ENCODE measurements around the gene SARDH.

Gene SARDH

GRCh38 chr9:133657120-133657661, 81.0 kb downstream of the SARDH start:
- H3K4me3 ChIP-seq (ENCODE audit: low read depth in 1 of 2, low read length in 2 of 2): no peak overlapping the region
- no peak overlapping the region for H3K27ac ChIP-seq (ENCODE audit: low read length)
- peaks cover 35% of the 10 kb centered on the region for H3K27me3 ChIP-seq (ENCODE audit: low read depth, low read length)
- H3K4me1 ChIP-seq (ENCODE audit: control insufficient read depth in 1 of 2, insufficient read depth in 2 of 2, low read length in 2 of 2): peaks cover 5 to 16% of the 10 kb centered on the region in 2 donors
- no peaks in the 10 kb centered on the region for H3K36me3 ChIP-seq (ENCODE audit: control insufficient read depth in 1 of 2, insufficient read depth in 2 of 2, low read length in 2 of 2)
- H3K9me3 ChIP-seq (ENCODE audit: control insufficient read depth in 1 of 2, low read length in 2 of 2): no peaks in the 10 kb centered on the region

DNA sequence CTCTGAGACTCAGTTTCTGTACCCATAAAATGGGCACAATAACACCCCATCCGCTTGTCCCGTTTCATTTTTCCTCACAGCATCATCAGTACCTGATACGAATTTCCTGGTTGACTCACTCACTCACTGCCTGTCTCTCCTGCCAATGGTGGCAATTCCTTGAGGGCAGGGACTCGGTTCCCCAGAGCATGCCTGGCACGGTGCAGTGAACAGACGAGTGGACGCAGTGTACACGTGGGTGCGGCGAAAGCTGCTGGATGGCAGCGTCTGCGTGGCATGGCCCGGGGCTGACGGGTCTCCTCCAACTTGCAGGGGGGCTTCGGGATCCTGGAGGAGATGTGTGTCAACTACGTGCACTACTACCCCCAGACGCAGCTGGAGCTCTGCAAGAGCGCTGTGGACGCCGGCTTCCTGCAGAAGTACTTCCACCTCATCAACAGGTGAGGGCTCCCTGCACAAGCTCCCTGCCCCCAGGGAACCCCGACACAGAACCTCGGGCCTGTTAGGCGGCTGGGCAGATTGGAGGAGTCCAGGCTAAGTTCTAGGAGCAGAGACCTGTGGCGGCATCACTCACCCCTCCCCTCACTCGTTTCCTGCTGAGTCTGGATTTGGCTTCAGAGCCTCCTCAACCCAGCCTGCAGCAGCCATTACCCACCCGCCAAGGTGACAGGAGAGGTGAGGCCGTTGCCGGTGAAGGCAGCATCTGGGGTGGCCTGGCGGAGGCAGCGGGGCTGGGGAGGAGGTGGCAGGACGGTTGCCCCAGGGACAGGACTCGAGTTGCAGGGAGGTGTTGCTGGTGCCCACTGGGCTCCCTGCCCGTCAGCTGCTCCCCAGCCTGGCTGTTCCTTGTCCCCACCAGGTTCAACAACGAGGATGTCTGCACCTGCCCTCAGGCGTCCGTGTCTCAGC, 81.7 kb downstream of the SARDH start:
- Histone ChIP-seq H3K4me1 (ENCODE audit: control insufficient read depth in 1 of 2, insufficient read depth in 2 of 2, low read length in 2 of 2) (peaks cover 5 to 16% of the 10 kb centered on the region in 2 donors), H3K9me3 (ENCODE audit: control insufficient read depth in 1 of 2, low read length in 2 of 2) (no peaks in the 10 kb centered on the region), H3K4me3 (ENCODE audit: low read depth in 1 of 2, low read length in 2 of 2) (no peak overlapping the region), H3K27ac (ENCODE audit: low read length) (no peak overlapping the region), H3K36me3 (ENCODE audit: control insufficient read depth in 1 of 2, insufficient read depth in 2 of 2, low read length in 2 of 2) (no peaks in the 10 kb centered on the region), H3K27me3 (ENCODE audit: low read depth, low read length) (peaks cover 35% of the 10 kb centered on the region)

DNA sequence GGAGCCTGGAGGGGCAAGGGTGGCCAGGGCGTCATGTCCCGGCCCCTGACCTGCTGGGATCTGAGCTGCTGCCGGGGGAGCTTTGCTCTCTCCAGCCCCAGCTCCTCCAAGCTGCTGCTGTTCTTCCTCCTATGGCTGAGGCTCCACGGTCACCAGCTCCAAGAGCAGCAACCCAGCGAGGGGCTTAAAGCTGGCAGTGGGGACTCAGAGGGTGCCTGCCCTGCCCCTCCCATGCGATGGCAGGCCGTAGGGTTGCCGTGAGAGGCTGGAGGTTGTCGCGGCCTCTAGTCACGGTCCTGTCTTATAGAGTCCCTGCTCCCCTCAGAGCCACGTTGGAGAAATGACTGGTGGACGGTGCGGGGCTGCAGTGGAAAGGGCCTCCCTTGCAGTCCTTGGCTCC, 82.5 kb downstream of the SARDH start:
- Histone ChIP-seq H3K36me3 (ENCODE audit: control insufficient read depth in 1 of 2, insufficient read depth in 2 of 2, low read length in 2 of 2) (no peaks in the 10 kb centered on the region), H3K4me1 (ENCODE audit: control insufficient read depth in 1 of 2, insufficient read depth in 2 of 2, low read length in 2 of 2) (peaks cover 5 to 16% of the 10 kb centered on the region in 2 donors), H3K4me3 (ENCODE audit: low read depth in 1 of 2, low read length in 2 of 2) (no peak overlapping the region), H3K27me3 (ENCODE audit: low read depth, low read length) (peaks cover 35% of the 10 kb centered on the region), H3K27ac (ENCODE audit: low read length) (no peak overlapping the region), H3K9me3 (ENCODE audit: control insufficient read depth in 1 of 2, low read length in 2 of 2) (no peaks in the 10 kb centered on the region)

DNA sequence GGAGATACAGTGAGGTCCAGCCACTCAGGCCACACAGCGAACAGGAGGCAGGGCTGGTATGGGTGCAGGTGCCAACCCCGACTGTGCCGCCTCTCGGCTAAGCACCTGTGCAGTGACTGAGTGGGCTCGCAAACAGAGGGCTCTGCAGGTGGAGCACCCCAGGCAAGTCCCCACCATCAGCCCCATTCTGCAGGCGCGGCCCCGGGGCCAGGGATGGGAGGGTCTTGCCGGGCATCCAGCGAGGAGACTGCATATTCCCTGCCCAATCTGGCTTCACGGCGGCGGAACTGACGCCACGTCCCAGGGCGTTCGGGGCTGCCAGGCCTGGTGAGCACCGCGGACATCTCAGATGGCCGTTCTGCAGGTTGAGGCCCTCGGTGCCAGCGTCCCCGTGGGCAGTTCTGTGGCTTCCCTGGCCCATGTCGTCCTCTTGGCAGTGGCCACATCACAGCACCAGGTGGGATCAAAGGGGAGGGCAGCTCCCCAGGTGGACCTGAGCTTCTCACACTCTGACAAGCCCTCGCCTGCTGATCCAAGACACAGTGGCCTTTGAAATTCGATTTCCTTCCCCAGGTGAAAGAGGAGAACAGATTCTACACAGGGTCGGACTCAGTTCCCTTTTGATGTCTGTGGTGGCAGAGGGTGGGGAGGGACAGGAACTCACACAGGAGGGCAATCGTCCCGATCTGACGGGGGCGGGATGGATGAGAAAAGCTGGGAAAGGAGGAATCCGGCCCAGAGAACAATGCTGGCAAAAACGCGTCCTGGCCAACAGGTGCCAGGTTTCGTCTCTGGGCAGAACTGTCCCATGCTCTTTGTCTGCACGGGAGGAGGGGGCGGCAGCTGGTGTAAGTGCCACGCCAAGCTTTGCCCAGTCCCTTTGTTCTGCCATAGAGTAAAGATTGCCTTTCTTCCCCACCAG, 83.2 kb downstream of the SARDH start:
- Histone ChIP-seq H3K9me3 (ENCODE audit: control insufficient read depth in 1 of 2, low read length in 2 of 2) (no peaks in the 10 kb centered on the region), H3K4me1 (ENCODE audit: control insufficient read depth in 1 of 2, insufficient read depth in 2 of 2, low read length in 2 of 2) (peaks cover 5 to 16% of the 10 kb centered on the region in 2 donors), H3K36me3 (ENCODE audit: control insufficient read depth in 1 of 2, insufficient read depth in 2 of 2, low read length in 2 of 2) (no peaks in the 10 kb centered on the region), H3K27ac (ENCODE audit: low read length) (no peak overlapping the region), H3K4me3 (ENCODE audit: low read depth in 1 of 2, low read length in 2 of 2) (no peak overlapping the region), H3K27me3 (ENCODE audit: low read depth, low read length) (peaks cover 32% of the 10 kb centered on the region)

GRCh38 chr9:133653638-133654037, 84.5 kb downstream of the SARDH start:
- no peaks in the 10 kb centered on the region for H3K36me3 ChIP-seq (ENCODE audit: control insufficient read depth in 1 of 2, insufficient read depth in 2 of 2, low read length in 2 of 2)
- peaks cover 23% of the 10 kb centered on the region for H3K27me3 ChIP-seq (ENCODE audit: low read depth, low read length)
- H3K9me3 ChIP-seq (ENCODE audit: control insufficient read depth in 1 of 2, low read length in 2 of 2): no peaks in the 10 kb centered on the region
- H3K27ac ChIP-seq (ENCODE audit: low read length): no peak overlapping the region
- H3K4me1 ChIP-seq (ENCODE audit: control insufficient read depth in 1 of 2, insufficient read depth in 2 of 2, low read length in 2 of 2): peaks cover 5 to 8% of the 10 kb centered on the region in 2 donors
- H3K4me3 ChIP-seq (ENCODE audit: low read depth in 1 of 2, low read length in 2 of 2): no peak overlapping the region

GRCh38 chr9:133650026-133650425, 88.1 kb downstream of the SARDH start:
- H3K9me3 ChIP-seq (ENCODE audit: control insufficient read depth in 1 of 2, low read length in 2 of 2): no peaks in the 10 kb centered on the region
- H3K36me3 ChIP-seq (ENCODE audit: control insufficient read depth in 1 of 2, insufficient read depth in 2 of 2, low read length in 2 of 2): no peaks in the 10 kb centered on the region
- H3K27ac ChIP-seq (ENCODE audit: low read length): no peak overlapping the region
- peaks cover 5% of the 10 kb centered on the region for H3K27me3 ChIP-seq (ENCODE audit: low read depth, low read length)
- no peak overlapping the region for H3K4me3 ChIP-seq (ENCODE audit: low read depth in 1 of 2, low read length in 2 of 2)
- H3K4me1 ChIP-seq (ENCODE audit: control insufficient read depth in 1 of 2, insufficient read depth in 2 of 2, low read length in 2 of 2): no peaks in the 10 kb centered on the region

DNA sequence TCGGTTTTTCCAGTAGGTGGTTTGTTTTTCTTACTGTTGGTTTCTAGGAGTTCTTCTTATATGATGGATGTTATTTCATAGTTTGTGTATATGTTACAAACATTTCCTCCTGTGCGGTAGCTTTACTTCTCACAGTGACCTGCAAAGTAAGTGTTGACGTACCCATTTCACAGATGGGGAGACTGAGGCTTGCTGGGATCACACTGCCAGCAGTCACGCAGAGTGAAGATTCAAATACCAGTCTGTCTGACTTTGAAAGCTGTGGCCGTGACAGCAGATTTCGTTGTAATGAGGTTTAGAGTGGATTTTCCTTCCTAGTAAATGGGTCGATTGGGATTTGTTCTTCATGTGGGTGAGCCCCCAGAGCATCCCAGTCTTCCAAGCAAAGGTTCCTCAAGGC, 89.0 kb downstream of the SARDH start:
- Histone ChIP-seq H3K27me3 (ENCODE audit: low read depth, low read length) (peaks cover 5% of the 10 kb centered on the region), H3K36me3 (ENCODE audit: control insufficient read depth in 1 of 2, insufficient read depth in 2 of 2, low read length in 2 of 2) (no peaks in the 10 kb centered on the region), H3K27ac (ENCODE audit: low read length) (no peak overlapping the region), H3K4me1 (ENCODE audit: control insufficient read depth in 1 of 2, insufficient read depth in 2 of 2, low read length in 2 of 2) (no peaks in the 10 kb centered on the region), H3K4me3 (ENCODE audit: low read depth in 1 of 2, low read length in 2 of 2) (no peak overlapping the region), H3K9me3 (ENCODE audit: control insufficient read depth in 1 of 2, low read length in 2 of 2) (no peaks in the 10 kb centered on the region)

DNA sequence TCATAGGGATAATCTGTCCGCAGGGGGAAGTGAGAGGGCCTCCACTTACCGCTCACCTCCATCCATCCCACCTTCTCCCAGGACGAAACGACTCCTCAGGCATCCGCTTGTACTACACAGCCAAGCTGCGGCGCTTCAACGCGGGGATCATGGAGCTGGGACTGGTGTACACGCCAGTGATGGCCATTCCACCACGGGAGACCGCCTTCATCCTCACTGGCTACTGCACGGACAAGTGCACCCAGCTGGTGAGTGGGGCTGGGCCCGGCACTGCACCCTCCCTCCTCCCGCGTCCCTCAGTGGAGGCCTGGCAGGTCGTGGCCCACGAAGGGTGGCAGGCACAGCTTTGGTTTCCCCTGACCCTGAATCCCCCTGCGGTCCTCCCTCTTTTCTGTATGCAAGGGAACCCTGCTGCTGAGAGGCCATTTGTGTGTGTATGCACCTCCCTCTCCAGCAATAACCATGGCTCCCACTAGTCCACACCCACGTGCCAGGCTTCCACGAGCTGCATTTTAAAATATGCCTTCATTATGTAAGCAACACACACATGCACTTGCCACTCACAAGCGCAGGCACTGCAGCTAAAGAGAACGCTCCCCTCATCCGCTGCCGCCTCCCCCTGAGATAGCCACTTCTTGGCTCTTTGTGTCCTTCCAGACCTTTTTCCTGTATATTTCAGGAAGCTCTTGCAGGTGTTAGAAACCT, 90.2 kb downstream of the SARDH start:
- H3K4me3 ChIP-seq (ENCODE audit: low read depth in 1 of 2, low read length in 2 of 2): no peak overlapping the region
- no peaks in the 10 kb centered on the region for H3K9me3 ChIP-seq (ENCODE audit: control insufficient read depth in 1 of 2, low read length in 2 of 2)
- H3K27me3 ChIP-seq (ENCODE audit: low read depth, low read length): peaks cover 5% of the 10 kb centered on the region
- no peak overlapping the region for H3K27ac ChIP-seq (ENCODE audit: low read length)
- no peaks in the 10 kb centered on the region for H3K36me3 ChIP-seq (ENCODE audit: control insufficient read depth in 1 of 2, insufficient read depth in 2 of 2, low read length in 2 of 2)
- H3K4me1 ChIP-seq (ENCODE audit: control insufficient read depth in 1 of 2, insufficient read depth in 2 of 2, low read length in 2 of 2): no peaks in the 10 kb centered on the region

DNA sequence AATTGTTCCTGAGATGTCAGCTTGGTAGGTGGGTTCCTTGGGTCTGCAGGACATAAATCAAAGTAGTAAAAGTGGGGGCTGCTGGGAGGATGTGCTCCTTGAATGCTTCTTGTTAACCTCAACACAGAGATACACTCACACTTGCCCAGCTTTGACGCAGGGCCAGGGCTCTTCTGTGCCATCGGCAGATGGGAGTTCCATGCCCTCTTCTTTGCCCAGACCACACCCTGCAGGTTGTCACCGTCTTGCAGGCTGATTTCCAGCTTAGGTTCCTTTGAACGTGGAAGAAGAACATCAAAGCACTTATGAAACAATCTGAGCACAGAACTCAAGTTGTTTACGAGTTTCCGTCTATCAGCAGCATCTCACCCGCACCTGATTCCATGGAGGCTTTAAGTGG, 91.0 kb downstream of the SARDH start:
- Histone ChIP-seq H3K4me3 (ENCODE audit: low read depth in 1 of 2, low read length in 2 of 2) (no peak overlapping the region), H3K27ac (ENCODE audit: low read length) (no peak overlapping the region), H3K9me3 (ENCODE audit: control insufficient read depth in 1 of 2, low read length in 2 of 2) (no peaks in the 10 kb centered on the region), H3K4me1 (ENCODE audit: control insufficient read depth in 1 of 2, insufficient read depth in 2 of 2, low read length in 2 of 2) (no peaks in the 10 kb centered on the region), H3K36me3 (ENCODE audit: control insufficient read depth in 1 of 2, insufficient read depth in 2 of 2, low read length in 2 of 2) (no peaks in the 10 kb centered on the region), H3K27me3 (ENCODE audit: low read depth, low read length) (no peaks in the 10 kb centered on the region)

GRCh38 chr9:133645021-133645765, 93.0 kb downstream of the SARDH start:
- Histone ChIP-seq H3K36me3 (ENCODE audit: control insufficient read depth in 1 of 2, insufficient read depth in 2 of 2, low read length in 2 of 2) (no peaks in the 10 kb centered on the region), H3K4me1 (ENCODE audit: control insufficient read depth in 1 of 2, insufficient read depth in 2 of 2, low read length in 2 of 2) (no peaks in the 10 kb centered on the region)

More at GRCh38 chr9:133645021-133645765, 93.0 kb downstream of the SARDH start:
- Histone ChIP-seq H3K27me3 (ENCODE audit: low read depth, low read length) (no peaks in the 10 kb centered on the region), H3K4me3 (ENCODE audit: low read depth in 1 of 2, low read length in 2 of 2) (no peak overlapping the region), H3K9me3 (ENCODE audit: control insufficient read depth in 1 of 2, low read length in 2 of 2) (no peaks in the 10 kb centered on the region), H3K27ac (ENCODE audit: low read length) (no peak overlapping the region)

Data from muscle layer of duodenum (tissue), 2 donors.